Raji (cell line): ENCODE data around the gene ATP6V0A4.

Source experiments
- POLR2A ChIP-seq: IDR thresholded peaks from 2 replicates; pipeline ENCODE4 v1.6.1; 2011; ENCODE audit warnings: low read depth, low read length, control low read depth; ENCODE audit not compliant: insufficient read depth

ATP6V0A4 gene

DNA sequence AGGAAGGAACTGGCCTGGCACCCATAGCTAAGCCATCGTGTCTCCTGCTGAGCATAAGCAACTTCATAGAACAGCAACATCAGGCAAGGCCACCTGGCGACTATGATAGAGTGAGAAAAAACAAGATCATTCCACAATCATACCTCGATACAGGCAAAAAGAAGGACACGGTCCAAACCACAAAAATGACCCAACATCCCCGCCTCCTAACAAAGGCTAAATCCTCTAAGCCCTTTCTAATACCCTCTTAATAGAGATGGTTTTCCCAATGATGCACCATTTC, 56.6 kb downstream of the ATP6V0A4 start:
- no peak for TF ChIP-seq POLR2A

- no peak for TF ChIP-seq POLR2A
These were observed 58.1 kb downstream of the ATP6V0A4 start for GRCh38 chr7:138739859-138740258.

- no peak for TF ChIP-seq POLR2A
These were observed 59.3 kb downstream of the ATP6V0A4 start for GRCh38 chr7:138738551-138739335.

- TF ChIP-seq POLR2A: no peak
These were observed 59.9 kb downstream of the ATP6V0A4 start for GRCh38 chr7:138738114-138738513.

GRCh38 chr7:138735399-138735798, 62.6 kb downstream of the ATP6V0A4 start:
- TF ChIP-seq POLR2A: no peak

- TF ChIP-seq POLR2A: no peak
These were observed 68.6 kb downstream of the ATP6V0A4 start for GRCh38 chr7:138729444-138729843.

DNA sequence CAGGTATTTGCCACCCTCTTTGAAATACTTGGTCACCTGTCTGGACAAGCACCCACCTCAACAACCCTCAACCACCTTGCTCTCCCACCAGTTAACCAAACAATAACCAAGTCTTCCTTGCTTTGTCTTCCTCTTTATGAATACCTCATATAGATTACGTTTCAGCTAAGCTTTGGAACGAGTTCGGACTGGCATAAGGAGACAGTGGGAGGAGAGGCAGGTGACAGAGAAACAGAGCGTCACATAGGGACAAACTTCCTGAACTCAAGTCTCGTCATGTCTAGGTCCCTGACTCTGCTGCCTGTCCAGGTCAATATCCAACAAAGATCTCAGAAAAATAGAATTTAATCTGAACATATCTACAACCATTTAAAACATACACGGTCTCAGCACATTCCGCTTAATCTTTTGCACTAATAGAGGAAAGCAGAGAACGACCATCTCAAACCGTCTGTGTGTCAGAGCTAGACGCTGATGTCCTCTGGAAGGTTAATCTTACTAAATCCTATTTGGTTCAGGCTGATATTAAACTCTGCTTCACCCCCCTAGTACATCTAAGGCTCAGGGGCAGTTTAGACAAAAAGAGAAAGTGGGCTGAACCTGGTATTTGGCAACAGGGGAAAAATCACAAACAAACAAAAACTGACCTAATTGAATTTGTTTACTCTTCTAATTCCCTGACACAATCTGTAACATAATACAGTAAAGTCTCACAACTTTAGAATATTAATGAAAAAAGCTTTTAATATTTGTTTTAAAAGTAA, 70.5 kb downstream of the ATP6V0A4 start:
- no peak for TF ChIP-seq POLR2A

DNA sequence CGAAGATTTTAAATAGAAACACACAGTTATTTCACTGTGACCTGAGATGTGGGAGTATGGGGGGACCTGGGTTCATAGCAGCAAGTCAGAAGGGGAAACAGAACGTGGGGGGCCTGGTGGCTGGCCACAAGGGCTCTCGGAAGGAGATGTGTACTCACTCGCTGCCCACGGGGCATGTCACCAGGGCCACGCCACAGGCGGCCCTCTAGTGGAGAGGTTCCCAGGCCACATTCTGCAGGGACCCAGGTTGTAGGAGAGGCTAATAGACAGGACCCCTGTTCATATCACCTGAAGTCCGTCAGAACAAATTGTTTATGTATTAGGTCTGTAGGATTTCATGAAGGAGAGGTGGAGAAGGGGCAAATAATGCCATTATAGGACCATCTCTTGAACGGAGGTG, 71.7 kb downstream of the ATP6V0A4 start:
- TF ChIP-seq POLR2A: no peak

DNA sequence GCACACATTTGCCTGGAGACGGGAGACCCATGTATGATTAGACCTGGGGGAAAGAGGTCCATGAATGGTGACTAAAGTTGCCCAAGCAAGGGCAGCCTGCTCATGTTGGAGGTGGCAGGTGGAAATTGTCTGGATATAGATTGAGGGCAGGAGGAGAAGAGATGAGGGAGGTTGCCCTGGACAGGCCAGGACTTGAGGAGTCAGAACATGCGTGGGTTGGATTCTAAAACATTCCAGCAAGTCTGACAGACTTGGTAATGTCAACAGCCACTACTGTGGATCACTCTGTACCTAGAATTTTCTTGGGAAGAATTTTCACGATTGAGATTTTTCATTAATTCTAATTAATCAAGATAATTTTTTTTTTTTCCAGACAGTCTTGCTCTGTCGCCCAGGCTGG, 77.7 kb downstream of the ATP6V0A4 start:
- no peak for TF ChIP-seq POLR2A

- TF ChIP-seq POLR2A: no peak
These were observed 81.1 kb downstream of the ATP6V0A4 start for GRCh38 chr7:138716889-138717288.

GRCh38 chr7:138713191-138713590, 84.8 kb downstream of the ATP6V0A4 start:
- no peak for TF ChIP-seq POLR2A

DNA sequence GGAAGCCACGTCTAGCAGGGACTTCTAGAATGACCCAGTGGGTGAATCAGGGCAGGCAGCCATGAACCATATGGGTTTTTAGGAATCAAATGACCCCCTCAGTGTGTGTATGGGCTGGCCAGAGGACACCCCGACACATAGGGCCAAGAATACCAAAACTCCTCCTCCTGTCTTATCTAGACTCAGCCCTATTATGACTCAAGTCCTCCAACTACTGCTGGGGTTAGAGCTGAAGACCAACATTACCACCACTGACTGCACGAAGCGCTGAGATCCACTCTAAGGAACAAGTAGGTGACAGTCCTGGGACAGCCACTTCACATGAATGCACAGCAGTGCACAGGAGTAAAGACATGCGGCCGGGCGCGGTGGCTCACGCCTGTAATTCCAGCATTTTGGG, 85.3 kb downstream of the ATP6V0A4 start:
- no peak for TF ChIP-seq POLR2A

DNA sequence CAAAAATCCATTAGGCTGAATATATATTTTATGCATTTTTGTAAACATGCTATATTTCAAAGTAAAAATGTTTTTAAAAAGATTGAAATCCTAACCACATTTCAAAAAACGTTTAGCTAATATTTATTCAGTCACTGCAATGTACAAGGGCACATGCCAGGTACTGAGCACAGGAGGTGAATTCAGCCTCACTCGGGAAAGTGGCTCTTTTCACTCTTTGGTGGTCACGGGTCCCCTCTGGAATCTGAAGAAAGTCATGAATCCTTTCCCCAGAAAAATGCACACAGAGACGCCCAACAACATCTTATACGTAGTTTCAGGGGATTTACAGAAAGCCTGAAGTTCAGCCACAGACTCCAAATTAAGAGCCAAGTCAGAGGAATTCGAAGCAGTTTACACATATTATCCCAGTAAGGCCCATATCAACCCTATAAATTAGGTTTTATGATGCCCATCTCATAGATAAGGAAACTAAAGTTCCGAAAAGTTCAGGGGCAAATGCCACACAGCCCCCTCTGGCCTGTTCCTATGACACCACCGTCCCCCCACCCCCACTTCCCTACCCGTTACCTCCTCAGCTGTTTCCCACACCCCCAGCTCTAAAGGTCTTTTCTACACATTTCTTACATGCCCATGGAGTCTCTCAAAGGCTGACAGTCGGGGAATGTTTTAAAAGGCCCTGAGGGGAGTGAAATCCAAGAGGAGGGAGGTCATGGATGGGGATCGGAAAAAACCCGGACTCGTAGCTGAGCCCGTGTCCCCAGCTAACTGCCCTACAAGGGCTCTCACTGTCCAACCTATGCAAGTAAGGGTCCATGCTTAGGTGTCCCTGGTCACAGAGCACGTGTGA, 87.2 kb downstream of the ATP6V0A4 start:
- no peak for TF ChIP-seq POLR2A

DNA sequence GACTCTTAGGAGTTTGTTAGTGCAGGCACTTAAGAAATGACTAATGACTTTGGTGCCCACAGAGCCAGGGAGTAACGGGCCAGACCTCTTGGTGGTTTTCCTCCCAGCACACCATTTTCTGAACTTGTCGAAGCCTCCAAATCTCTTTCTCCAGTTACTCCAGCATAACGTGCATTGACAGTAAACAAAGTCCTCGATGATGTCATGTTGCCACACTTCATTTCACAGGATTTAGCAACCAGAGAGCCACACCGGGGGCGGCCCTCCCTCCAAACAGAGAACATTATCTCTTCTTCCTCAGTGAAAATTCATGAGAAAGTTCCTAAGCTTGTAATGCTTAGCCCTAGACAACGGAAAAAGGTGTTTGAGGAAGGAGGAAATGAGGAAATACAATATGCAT, 92.8 kb downstream of the ATP6V0A4 start:
- TF ChIP-seq POLR2A: no peak

DNA sequence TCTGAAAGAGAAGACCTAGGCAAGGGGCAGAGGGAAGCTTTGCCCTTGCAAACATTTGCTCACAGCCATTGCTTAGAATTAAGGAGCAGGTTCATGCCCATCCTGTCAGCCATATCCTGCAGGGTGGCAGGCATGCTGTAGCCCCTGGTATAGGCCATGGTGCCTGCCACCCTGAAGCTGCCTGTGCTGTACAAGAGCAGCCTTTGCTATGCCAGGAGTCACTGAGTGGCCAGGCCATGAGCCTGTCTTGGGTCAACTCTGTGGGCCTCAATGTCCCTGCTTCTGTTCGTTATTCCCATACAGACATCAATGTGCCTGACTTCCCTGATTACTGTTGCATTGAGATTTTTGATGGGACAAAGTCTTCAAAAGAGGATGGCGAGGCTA, 96.5 kb downstream of the ATP6V0A4 start:
- TF ChIP-seq POLR2A: no peak
